Left lobe of liver (tissue), 2 donors: ENCODE results near the gene HS3ST2. TPM values are rescaled to one million over a fixed set of nuclear protein-coding genes. Genes with fewer than 3 reads are reported as not detected.
"Not testable (repeated sequence)": the region's sequence is repeated elsewhere in the genome, so short reads cannot be mapped to it uniquely, and the experiment has no call there.

ENCODE experiments used
- ATAC-seq: fragments of 200-7000 bp; cut with Tn5 transposase; one replicate; pipeline ENCODE4 v1.9.1; 2020; ENCODE audit warnings: mild to moderate bottlenecking, moderate library complexity
- DNase-seq: peaks from one replicate; pipeline ENCODE4 v3.0.0-alpha.2; 2020; ENCODE audit warnings: low spot score
- total RNA-seq: library from RNA; stranded (reverse); gene quantifications from one replicate; pipeline ENCODE4 v1.2.1, GENCODE V29; 2021
- donor health status: DM: no; HTN: no; CAD: no; lungs with moderate emphysema.
- donor health status: DM: no; HTN: yes; CAD: no.

The HS3ST2 gene
- total RNA-seq, 1 donor from 2014 or later = 0.20 TPM

DNA sequence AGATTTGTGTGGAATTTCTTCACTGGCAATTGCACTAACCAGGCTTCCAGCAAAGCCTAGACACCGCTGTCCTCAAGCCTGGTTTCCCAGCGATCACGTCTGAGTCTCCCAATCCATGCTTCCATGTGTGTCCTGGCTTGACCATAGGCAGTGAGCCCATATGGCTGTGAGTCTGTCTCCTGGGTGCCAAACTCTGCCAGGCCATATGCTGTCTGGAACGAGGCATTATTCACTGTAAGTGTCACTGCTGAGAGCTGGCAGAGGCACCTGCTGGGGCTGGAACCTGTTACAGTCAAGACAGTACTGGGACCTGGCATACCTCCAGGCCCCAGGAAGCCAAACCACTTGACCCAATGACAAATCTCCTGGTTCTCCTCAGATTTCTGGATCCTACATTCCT, 60.4 kb downstream of the HS3ST2 start:
- ATAC-seq = no peak
- no peak for DNase-seq

DNA sequence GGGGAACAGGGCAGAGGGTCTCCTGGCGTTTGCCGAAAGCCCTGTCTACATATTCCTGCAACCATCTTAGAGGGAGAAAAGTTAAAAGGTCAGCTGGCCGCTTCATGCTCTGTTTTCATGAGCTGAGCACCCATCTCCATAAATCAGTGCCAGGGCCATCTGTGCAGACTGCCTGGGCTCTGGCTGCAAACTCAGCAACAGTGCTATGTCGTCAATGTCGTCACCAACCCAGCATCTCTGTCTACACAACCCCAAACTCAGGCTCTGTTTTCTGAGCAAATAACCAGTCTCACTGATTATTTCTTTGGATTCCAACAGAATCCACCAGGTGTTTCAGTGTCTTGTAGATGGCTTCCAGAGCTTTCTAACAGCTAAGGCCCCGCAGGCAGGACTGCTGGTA, 65.0 kb downstream of the HS3ST2 start:
- ATAC-seq = no peak
- no peak for DNase-seq

DNA sequence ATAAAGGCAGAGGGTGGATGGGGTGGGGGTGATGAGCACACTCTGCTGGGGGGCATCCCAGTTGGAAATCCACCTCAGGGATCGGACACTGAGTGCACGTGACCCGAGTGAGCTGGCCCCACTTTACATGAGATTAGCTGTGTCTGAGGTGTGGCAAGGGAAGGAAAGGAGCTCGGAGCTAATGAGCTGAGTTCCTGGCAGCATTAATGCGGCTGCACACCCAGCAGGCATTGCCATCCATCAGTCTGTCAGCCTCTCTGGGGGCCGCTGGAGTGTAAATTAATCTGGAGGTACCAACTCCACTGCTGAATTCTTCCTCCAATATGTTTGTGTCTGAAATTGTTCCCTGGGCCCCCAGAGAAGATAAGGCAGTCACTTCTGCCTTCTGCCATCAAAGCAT, 65.5 kb downstream of the HS3ST2 start:
- DNase-seq (no peak), ATAC-seq (no peak)

DNA sequence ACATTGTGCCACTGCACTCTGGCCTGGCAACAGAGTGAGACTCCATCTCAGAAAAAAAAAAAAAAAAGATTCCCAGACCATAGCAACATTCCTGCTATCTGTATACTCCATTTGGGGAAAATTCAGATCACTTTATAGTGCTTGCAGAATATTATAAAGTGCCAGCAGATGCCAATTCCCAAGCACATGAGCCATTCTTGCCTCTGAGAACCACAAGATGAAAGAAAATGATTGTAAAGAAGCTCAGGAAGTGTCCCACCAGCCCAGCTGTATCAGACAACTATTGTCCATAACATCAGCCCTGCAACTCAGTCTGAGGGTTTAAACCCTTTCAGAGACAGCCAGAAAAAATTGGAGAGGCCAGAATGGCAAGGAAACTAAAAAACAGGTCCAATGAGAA, 69.0 kb downstream of the HS3ST2 start:
- DNase-seq = no peak

DNA sequence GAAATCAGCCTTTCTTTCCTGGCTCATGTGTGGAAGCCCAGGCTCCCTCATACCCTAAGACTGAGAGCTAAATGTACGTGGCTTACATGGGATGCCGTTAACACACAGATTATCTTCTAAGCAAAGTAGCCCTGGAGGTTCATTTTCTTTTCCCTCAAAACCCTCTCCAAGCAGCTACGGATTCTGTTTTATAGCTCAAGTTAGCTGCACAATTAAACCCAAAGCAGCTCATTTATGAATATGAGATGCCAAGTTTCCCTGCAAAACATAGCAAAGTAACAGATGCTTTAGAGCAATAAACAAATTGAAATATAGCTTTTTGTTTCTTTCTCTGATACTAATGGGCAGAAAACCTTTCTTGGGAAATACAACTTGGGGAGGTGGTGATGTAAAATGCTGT, 72.0 kb downstream of the HS3ST2 start:
- DNase-seq = no peak
- ATAC-seq = no peak

More for the DNA sequence above, 69.0 kb downstream of the HS3ST2 start:
- no peak for ATAC-seq

DNA sequence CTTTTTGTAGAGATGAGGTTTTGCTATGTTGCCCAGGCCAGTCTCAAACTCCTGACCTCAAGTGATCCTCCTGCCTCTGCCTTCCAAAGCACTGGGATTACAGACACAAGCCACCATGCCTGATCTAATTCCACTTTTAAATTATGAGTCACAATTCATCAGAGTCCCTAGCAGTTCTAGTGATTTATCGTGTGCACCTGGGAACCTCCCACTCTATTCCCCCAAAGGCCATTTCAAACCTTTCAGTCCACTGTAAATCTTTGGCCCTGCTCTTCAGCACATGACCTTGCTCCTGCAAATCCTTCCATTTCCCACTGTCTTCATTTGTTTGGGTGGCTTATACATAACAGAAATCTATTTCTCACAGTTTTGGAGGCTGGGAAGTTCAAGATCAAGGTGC, 73.0 kb downstream of the HS3ST2 start:
- DNase-seq = no peak
- ATAC-seq = no peak

DNA sequence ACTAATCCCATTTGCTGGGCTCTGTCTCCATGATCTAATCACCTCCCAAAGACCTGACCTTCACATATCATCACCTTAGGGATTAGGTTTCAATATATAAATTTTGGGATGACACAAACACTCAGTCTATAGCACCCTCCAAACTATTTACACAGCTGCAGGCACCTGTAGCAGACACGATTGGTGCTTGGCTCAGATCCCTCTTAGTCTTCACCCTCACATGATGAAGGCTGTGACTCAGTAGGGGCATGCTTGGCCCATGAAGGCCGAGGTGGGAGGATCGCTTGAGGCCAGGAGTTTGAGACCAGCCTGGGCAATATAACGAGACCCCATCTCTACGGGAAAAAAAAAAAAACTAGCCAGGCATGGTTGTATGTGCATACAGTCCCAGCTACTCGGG, 73.5 kb downstream of the HS3ST2 start:
- ATAC-seq (no peak), DNase-seq (no peak)

DNA sequence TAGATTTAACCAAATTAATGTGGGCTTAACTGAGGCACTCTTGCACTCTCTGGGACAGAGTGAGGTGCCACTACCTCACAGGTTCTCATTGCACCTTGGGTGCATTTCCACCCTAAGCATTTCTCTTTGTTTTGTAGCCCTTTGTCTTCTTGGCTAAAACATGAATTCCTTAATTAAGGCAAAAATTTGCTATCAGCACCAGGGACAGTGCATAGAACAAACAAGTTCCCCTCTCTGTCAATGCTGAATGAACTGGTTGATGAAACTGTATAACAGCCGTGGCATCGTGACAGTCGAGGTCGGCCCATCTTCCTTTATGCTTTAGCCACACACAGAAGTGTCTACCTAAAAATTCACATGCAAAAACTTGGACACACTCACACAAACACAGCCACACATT, 74.8 kb downstream of the HS3ST2 start:
- DNase-seq (no peak), ATAC-seq (no peak)

DNA sequence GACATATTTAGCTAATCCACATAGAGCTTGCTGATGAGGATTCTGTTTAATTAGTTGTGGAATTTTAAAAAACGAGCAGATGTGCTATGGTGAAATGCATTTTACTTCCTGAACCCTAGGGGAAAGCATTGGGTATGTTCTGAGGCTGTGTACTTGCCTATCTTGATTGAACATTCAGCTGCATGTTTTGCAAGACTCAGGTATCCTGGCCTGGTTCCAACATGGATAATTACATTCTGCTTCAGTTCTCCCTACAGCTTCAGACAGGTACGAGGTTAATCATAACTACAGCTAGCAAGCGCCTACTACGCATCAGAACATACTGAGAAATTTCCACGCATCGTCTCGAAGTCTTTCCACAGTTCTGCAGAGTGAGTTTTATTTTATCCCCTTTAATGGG, 77.0 kb downstream of the HS3ST2 start:
- no peak for DNase-seq
- no peak for ATAC-seq

DNA sequence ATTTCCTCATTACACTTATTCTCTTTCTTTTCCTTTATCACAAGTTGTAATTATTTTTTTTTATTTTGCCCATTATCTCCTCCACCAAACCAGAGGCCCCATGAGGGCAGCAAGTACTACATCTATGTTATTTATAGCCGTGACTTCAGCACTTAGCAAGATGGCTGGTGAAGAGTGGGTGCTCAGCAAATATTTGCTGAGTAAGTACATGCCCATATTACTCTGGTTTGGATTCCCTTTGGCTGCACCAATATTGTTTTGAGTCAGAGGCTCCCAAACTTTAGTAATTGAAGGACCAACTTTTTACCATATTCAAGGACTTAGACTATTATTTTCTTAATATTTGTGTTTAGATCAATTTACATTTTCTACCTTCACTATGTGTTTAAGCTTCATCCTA, 83.2 kb downstream of the HS3ST2 start:
- ATAC-seq (no peak), DNase-seq (no peak)

DNA sequence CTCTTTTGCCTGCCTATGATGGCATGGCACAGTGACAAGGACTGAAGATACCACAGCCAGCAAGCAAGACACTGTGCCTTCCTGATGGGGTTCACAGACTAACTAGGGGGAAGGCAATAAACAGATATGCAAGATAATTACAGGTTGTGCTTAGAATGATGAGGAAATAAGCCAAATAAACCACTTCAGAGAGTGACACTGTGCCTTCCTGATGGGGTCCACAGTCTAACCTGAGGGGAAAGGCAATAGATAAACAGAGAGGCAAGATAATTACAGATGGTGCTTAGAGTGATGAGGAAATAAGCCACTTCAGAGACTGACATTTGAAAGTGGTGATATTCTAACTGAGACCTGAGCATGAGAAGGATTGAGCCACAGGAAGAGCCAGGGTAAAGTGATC, 84.2 kb downstream of the HS3ST2 start:
- DNase-seq = no peak
- ATAC-seq = no peak

DNA sequence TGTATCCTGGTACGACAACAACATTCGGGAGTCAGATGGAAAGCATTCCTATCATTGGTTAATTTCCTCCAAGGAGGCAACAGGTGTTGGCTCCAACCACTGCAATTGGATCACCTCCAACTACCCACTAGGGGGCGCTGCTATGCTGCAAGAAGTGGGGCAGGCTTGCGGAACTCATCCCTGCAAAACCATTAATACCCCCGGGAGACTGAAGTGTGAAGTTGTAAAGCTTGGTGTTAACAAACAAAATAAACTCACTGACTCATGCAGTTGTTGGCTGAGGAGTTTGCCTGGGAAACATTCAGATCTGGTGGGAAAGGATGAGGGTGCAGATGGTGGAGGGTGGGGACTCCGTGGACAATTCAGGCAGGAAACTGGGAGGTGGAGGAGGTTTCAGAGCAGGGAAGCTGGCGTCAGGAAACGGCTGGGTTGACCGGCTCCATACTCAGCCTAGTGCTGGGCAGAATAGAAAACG, 84.9 kb downstream of the HS3ST2 start:
- ATAC-seq = peak; percentile 95
- peak; percentile 73 for DNase-seq

DNA sequence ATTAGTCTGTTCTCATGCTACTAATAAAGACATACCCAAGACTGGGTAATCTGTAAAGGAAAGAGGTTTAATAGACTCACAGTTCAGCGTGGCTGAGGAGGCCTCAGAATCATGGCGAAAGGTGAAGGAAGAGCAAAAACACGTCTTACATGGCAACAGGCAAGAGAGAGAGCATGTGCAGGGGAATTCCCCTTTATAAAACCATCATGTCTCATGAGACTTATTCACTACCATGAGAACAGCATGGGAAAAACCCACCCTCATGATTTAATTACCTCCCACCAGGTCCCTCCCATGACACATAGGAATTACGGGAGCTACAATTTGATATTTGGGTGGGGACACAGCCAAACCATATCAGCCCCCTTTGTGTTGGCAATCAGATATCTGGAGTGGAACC, 85.6 kb downstream of the HS3ST2 start:
- not testable (repeated sequence) for DNase-seq, ATAC-seq

DNA sequence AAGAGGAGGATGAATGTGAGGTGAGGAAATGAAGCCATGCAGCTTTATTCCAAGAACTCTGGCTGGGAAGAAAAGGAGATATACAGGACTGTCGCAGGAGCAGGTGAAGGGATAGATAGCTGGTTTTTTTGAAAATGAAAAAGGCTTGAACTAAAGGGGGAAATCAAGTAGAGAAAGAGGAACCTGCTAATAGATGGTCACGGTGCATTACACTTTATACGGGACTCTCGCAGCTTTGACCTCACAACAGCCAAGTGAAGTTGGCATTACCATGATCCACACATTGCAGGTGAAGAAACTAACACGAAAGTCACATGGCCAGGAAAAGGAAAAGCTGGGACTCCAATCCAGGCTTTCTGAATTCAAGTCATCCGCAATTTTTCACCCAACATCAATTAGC, 86.9 kb downstream of the HS3ST2 start:
- DNase-seq (no peak), ATAC-seq (no peak)

DNA sequence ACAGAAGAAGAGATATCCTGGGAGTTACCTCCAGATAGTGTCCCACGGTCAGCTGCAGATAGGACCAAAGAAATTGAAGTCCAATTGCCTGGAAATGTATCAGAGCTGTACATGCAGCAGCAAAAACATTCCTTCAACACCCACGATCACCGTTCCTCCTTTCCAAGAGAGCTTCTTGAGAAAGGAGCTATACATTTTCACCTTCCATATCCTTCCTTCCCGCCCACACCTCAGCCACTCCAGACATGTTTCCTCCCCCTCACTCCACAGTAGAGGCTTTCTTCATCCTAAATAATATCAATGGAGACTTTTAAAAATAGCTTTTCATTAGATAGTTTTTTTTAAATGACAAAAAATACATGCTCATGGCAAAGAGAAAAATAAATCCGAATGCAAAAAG, 87.6 kb downstream of the HS3ST2 start:
- no peak for DNase-seq
- no peak for ATAC-seq

DNA sequence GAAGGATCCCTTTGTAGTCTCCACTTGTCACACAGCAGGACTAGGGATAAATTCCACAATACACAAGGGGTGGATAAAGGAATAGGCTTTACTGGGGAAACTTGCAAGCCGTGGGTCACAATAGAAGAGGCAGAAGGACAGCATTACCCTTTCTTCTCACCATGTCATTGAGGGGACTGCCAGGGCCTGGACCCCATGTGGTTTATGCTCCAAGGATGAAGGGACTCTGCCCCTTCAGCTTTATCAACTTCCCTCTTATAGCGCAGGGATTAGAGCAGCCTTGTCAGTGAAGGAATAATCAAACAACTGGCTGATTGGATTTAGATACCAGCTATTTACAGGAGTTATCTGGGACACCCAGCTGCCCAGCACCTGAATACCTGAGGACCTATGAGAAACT, 89.8 kb downstream of the HS3ST2 start:
- no peak for ATAC-seq
- no peak for DNase-seq

DNA sequence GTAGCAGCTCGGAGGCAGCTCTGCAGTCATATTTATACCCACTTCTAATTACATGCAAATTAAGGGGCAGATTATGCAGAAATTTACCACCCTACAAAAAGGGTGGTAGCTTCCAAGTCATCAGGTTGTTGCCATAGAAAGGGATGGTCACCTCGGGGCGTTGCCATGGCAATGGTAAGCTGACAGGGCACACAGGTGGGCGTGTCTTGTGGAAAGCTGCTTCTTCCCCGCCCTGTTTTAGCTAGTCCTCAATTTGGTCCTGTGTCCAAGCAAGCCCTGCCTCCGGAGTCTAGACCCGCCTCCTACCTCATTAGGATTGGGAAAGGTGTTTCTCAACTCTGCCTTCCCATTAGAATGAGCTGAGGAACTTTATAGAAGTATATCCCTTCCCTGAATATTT, 98.7 kb downstream of the HS3ST2 start:
- DNase-seq (no peak), ATAC-seq (no peak)

DNA sequence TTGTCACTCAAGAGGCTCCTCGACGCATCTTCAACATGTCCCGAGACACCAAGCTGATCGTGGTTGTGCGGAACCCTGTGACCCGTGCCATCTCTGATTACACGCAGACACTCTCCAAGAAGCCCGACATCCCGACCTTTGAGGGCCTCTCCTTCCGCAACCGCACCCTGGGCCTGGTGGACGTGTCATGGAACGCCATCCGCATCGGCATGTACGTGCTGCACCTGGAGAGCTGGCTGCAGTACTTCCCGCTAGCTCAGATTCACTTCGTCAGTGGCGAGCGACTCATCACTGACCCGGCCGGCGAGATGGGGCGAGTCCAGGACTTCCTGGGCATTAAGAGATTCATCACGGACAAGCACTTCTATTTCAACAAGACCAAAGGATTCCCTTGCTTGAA, 101.0 kb downstream of the HS3ST2 start:
- no peak for DNase-seq
- ATAC-seq = no peak

DNA sequence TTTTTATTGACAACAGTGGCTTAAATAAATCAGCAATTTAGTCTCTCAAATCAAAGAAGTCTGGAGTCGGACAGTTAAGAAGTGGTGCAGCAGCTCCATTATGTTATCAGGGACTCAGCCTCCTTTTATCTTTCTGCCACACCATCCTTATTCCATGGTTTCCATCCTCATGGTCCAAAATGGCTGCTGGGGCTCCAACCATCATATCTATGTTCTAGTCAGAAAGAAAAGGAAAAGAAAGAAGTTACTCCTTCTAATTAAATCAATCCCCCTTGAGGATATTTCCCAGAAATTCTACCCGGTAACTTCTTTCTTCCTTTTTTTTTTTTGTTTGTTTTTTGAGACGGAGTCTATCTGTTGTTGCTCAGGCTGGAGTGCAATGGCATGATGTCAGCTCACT, 109.5 kb downstream of the HS3ST2 start:
- DNase-seq (no peak), ATAC-seq (no peak)

DNA sequence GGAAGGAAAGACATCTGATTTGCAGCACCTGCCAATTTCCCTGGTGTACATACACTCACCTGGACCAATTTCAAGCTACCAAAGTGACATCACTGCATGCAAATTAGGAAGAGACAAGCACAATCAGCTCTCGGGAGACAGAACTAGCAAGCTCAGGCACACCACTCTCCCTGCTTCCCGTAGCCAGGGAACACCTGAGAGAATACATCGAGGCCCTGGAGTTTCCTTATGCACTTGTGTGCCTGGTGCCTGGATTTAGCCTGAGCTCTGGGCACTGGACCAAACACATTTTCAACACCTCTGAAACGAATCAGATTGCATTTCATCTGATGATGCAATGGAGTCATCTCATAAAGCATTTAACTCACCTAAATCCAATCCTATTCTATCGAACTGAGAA, 110.5 kb downstream of the HS3ST2 start:
- ATAC-seq = no peak
- no peak for DNase-seq

DNA sequence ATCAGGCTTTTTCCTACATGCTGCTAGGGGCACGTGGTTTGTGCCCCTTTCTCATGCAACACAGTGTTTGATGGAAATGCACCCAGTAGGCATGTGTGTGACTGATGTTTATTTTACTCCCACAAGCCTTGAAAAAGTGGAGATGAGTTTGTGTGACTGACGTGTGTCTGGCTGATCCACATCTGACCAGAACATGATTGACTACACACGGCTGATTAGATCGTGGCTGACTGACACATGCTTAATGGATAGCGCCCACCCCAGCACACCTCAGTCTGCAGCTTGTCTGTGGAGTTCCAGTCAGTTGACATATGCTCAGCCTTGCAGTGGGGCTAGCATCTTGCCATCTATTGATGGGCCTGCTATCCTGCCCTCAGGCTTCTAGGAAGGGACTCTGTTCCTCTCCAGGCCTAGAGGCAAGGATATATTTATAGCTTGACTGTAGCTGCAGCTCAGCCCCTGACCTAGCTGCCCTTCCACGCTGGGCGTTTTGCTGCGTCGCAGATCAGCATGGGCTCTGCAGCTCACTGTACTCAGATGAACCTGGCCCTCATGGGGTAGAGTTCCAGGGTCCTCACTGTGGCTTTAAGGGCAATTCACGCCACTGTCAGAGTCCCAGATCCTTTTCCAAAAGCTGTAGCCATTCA, 112.3 kb downstream of the HS3ST2 start:
- DNase-seq (no peak), ATAC-seq (no peak)

DNA sequence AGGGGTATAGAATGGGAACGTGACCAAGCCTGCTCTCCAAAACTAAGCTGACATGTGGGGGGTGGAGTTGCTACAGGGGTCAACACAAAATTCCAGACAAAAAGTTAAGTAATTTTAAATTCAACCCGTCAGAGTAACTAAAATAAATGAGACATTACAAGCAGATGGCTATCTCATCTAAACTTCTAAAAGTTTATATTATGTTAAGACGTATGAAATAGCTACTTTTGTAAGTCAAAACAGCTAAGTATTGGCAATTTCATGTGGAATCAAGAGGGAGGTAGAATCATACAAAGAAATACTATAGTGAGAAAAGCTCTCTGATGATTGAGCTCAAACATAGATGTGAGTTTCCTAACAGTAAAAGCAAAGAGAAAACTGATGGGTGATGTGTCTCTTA, 113.3 kb downstream of the HS3ST2 start:
- no peak for ATAC-seq
- DNase-seq = no peak

DNA sequence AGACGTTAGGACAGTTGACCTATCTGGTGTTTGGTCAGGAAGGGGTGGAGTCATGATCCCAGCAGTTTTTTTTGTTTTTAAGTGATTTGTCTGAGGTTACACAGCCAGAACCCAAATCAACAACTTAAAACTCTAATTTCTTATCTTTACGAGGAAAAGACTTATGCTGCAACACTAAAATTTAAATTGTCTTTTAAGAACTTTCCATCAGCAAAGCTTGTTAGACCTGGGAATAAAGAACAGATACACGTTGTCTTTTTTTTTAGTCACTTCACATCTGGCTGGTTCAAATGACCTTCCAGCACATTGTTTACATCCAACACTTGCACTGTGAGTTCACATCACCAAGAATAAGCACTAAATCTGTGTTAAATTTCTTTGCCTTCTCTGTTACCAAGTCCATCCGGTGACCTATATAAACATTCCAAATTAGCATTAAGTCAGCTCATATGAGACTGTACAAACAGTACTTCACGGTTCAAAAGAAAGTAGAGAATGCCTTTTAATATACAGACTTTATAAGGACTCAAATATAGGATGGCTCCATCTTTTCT, 115.0 kb downstream of the HS3ST2 start:
- no peak for ATAC-seq

More for the DNA sequence above, 115.0 kb downstream of the HS3ST2 start:
- no peak for DNase-seq
